ENCODE measurements around the gene ZNF839.

- TF ChIP-seq POLR2A (IDR thresholded peaks at IDR 0.05; ENCODE audit: low read length) (no peak), GATA1 (IDR thresholded peaks at IDR 0.05; ENCODE audit: low read depth, low read length) (no peak)
Observed at GRCh38 chr14:102378830-102379229, 59.3 kb downstream of the ZNF839 start.

Measured in erythroblast (primary cell).